GM23248 (cell line): ENCODE data around the gene CNIH2. TPM values are rescaled to one million over a fixed set of nuclear protein-coding genes. Genes with fewer than 3 reads are reported as not detected.

Experiments used
- DNase-seq: peaks from one replicate; pipeline ENCODE4 v3.0.0-alpha.2; 2015
- H2AFZ ChIP-seq: fragments of 200-600 bp; sonication (generic); 2 replicates; pipeline ENCODE4 v1.6.1; 2016; ENCODE audit warnings: antibody characterized with exemption
- H3F3A ChIP-seq: fragments of 200-600 bp; sonication (generic); 2 replicates; pipeline ENCODE4 v1.6.1; 2016; ENCODE audit warnings: mild to moderate bottlenecking, antibody characterized with exemption, mixed run types; ENCODE audit not compliant: insufficient read depth
- H3K27ac ChIP-seq: fragments of 200-600 bp; sonication (generic); 2 replicates; pipeline ENCODE4 v1.5.1; 2016; ENCODE audit warnings: mild to moderate bottlenecking
- H3K27me3 ChIP-seq: fragments of 200-600 bp; sonication (generic); replicated peaks from 2 replicates; pipeline ENCODE4 v1.6.1; 2016; ENCODE audit warnings: mild to moderate bottlenecking; ENCODE audit not compliant: insufficient read depth
- H3K36me3 ChIP-seq: fragments of 200-600 bp; sonication (generic); 2 replicates; pipeline ENCODE4 v1.6.1; 2016; ENCODE audit warnings: low read depth, mild to moderate bottlenecking
- H3K4me1 ChIP-seq: fragments of 200-600 bp; sonication (generic); 2 replicates; pipeline ENCODE4 v1.6.1; 2016; ENCODE audit warnings: mild to moderate bottlenecking; ENCODE audit not compliant: insufficient read depth
- H3K4me2 ChIP-seq: fragments of 200-600 bp; sonication (generic); one replicate; pipeline ENCODE4 v1.6.1; 2016; ENCODE audit warnings: mild to moderate bottlenecking; ENCODE audit not compliant: unreplicated experiment
- H3K4me3 ChIP-seq: fragments of 200-600 bp; sonication (generic); 2 replicates; pipeline ENCODE4 v1.5.1; 2016; ENCODE audit warnings: mild to moderate bottlenecking
- H3K79me2 ChIP-seq: fragments of 200-600 bp; sonication (generic); 2 replicates; pipeline ENCODE4 v1.6.1; 2016; ENCODE audit warnings: mild to moderate bottlenecking; ENCODE audit not compliant: insufficient read depth
- H3K9ac ChIP-seq: fragments of 200-600 bp; sonication (generic); 2 replicates; pipeline ENCODE4 v1.6.1; 2016; ENCODE audit warnings: mild to moderate bottlenecking
- H3K9me2 ChIP-seq: fragments of 200-600 bp; sonication (generic); 2 replicates; pipeline ENCODE4 v1.6.1; 2016; ENCODE audit warnings: mixed run types, mild to moderate bottlenecking, moderate library complexity; ENCODE audit not compliant: insufficient read depth
- H3K9me3 ChIP-seq: fragments of 200-600 bp; sonication (generic); one replicate; pipeline ENCODE4 v1.6.1; 2017; ENCODE audit warnings: low read depth
- H4K20me1 ChIP-seq: fragments of 200-600 bp; sonication (generic); 2 replicates; pipeline ENCODE4 v1.6.0; 2016; ENCODE audit not compliant: insufficient read depth
- EZH2 ChIP-seq: fragments of 200-600 bp; sonication (generic); IDR thresholded peaks from 2 replicates; pipeline ENCODE4 v1.6.1; 2018; ENCODE audit warnings: antibody characterized with exemption, mild to moderate bottlenecking; ENCODE audit not compliant: insufficient read depth, poor library complexity, severe bottlenecking
- EZH2phosphoT487 ChIP-seq: fragments of 200-600 bp; sonication (generic); IDR thresholded peaks from 2 replicates; pipeline ENCODE4 v1.6.1; 2018; ENCODE audit warnings: antibody characterized with exemption, moderate library complexity, mild to moderate bottlenecking, low read depth; ENCODE audit not compliant: insufficient read depth
- WGBS, 2 experiments: methylation state at CpG; one replicate each; pipeline ENCODE4 v1.1.6; 2015 to 2017; ENCODE audit warnings: low lambda C conversion rate in 2 of 2, low coverage in 1 of 2; ENCODE audit errors: missing lambda C conversion rate in 2 of 2; 5-methylcytosine and 5-hydroxymethylcytosine counted together
- in situ Hi-C: fragments of 300-500 bp; cut with MboI; formaldehyde crosslinking; loops from 2 replicates; pipeline ENCODE4 v1.15.0; 2020
- polyA plus RNA-seq: library from polyadenylated mRNA; unstranded; fragments of >200 nt; fragmentation: Nextera tagmentation; extraction: Ambion mirVana; gene quantifications from 2 replicates; pipeline ENCODE4 v1.2.1, GENCODE V29; 2016
- total RNA-seq: library from RNA; depleted of rRNA; stranded (reverse); fragments of >200 nt; shearing (Covaris generic); gene quantifications from 2 replicates; pipeline ENCODE4 v1.2.3, GENCODE V29; 2014

CNIH2 gene
- total and polyA plus RNA-seq, 2 experiments from 2014 or later = 0.50 to 1.4 TPM

DNA sequence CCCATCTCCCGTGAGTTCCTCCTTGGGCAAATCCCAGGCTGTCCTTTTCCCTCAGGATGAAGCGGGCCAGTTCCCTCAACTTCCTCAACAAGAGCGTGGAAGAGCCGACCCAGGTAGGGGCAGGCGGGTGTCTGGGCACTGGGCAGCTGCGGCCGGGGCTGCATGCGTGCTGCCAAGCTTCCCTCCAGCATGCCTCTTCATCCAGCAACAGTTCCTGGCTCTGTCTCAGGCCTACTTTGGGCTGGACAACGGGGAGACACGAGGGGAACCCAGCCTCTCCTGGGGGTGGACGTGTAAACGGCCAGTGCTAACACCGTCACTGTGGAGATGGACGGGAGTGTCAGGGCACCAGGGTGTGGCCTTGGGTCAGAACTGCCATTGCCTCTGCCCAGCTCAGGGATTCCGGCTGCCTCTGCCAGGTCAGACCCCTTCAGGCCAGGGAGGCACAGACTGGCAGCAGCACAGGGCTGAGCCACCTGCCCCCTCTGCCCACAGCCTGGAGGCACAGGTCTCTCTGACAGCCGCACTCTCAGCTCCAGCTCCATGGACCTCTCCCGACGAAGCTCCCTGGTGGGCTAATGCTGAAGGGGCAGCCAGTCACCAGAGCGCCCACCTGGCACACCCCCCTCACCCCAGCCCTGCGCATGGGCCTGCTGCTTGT is 11.5 kb upstream of the CNIH2 start:
- TF ChIP-seq EZH2 (no peak), EZH2phosphoT487 (no peak)
- Histone ChIP-seq H3K27ac (peak overlapping the region; percentile 91; the same call in 1 of the 2 replicates), H3K27me3 (no peaks in the 10 kb centered on the region), H3K9me3 (no peaks in the 10 kb centered on the region), H4K20me1 (0 out of 2 replicates have a peak, but pooled peaks cover 7% of the 10 kb centered on the region), H3K4me3 (peak overlapping the region; percentile 96), H3K9me2 (no peaks in the 10 kb centered on the region), H2AFZ (no peak overlapping the region), H3K4me1 (0 out of 2 replicates have a peak, but pooled peaks cover 7% of the 10 kb centered on the region), H3K9ac (peak overlapping the region; percentile 89), H3K79me2 (peaks cover 28% of the 10 kb centered on the region), H3K4me2 (peak overlapping the region; percentile 96), H3F3A (no peaks in the 10 kb centered on the region), H3K36me3 (no peaks in the 10 kb centered on the region)
- in situ Hi-C loops = no loop called here
- WGBS, 2 experiments = 77 to 83% methylated on average over 17 to 18 of the region's 20 CpGs
- DNase-seq = no peak

DNA sequence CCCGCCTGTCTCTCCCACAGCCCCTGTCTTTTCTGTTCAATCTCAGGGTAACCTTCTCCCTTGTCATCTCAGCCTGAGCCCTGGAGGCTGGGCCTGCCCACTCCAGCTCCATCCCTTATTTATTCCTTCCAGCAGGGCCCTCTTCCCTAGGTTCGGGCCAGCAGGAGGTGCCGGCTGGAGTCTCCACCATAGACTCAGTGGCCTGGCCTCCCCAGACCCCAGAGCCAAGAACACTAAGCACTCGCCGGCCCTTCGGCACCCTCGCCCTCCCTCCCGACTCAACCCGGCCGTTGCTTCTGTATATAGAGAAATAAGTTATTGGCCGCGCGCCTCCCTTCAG is 11.0 kb upstream of the CNIH2 start:
- WGBS, 2 experiments = 6 to 10% methylated on average over 10 to 13 of the region's 13 CpGs
- Histone ChIP-seq H3K9ac (peak overlapping the region; percentile 89), H4K20me1 (0 out of 2 replicates have a peak, but pooled peaks cover 7% of the 10 kb centered on the region), H3K4me3 (peak overlapping the region; percentile 96), H3K9me3 (no peaks in the 10 kb centered on the region), H3K4me2 (peak overlapping the region; percentile 96), H3K4me1 (0 out of 2 replicates have a peak, but pooled peaks cover 7% of the 10 kb centered on the region), H3K27ac (peak overlapping the region; percentile 91; the same call in 1 of the 2 replicates), H2AFZ (peak overlapping the region; percentile 74; the same call in 1 of the 2 replicates), H3K27me3 (no peaks in the 10 kb centered on the region), H3K79me2 (peaks cover 33% of the 10 kb centered on the region), H3K9me2 (no peaks in the 10 kb centered on the region), H3K36me3 (no peaks in the 10 kb centered on the region; the same call in 1 of the 2 replicates), H3F3A (no peaks in the 10 kb centered on the region)
- in situ Hi-C loops = no loop called here
- TF ChIP-seq EZH2 (no peak), EZH2phosphoT487 (no peak)
- DNase-seq = no peak

DNA sequence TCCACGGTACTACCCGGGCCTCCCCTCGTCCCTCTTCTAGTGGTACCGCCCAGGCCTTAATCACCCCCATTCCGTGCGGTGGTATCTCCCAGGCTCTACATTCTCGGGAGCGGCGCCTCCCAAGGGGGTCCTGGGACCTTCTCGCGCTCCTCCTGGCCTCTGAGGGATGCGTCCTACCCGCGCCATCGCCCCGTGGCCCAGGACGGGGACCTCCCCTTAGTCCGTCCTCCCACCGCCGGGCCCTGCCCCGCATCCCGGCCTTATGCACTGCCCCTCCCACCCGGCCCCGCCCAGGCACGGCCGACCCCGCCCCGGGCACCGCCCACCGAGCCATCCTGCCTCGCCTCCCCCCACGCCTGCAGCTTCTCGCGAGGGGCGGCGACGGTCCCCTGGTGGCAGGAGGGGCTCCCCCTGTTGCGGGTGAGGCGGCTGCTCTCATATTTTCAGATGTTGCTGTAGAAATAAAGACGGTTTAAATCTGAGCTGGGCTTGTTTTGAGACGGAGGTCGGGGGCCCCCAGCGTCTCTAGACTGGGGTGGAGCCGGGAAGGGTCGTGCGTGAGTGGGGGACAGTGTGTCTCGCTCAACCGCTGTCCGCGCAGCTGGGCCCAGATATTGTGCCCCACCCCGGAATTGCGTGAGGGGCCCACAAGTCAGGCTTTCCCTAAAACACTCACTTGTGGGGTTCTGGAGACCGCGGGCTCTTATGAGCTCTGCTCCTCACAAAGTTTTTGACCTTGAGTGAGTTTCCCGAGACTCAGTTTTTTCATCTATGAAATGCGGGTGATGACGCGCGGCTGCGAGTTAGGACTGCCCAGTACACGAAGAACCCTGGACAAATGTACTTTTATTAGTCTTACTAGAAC is 10.4 kb upstream of the CNIH2 start:
- H3K27me3 ChIP-seq = no peaks in the 10 kb centered on the region
- H3K9ac ChIP-seq = peak overlapping the region; percentile 89
- 0 out of 2 replicates have a peak, but pooled peaks cover 7% of the 10 kb centered on the region for H3K4me1 ChIP-seq
- peak overlapping the region; percentile 91 for H3K27ac ChIP-seq
- no peaks in the 10 kb centered on the region for H3K9me3 ChIP-seq
- peak overlapping the region; percentile 74 for H2AFZ ChIP-seq
- H3K9me2 ChIP-seq = no peaks in the 10 kb centered on the region
- H3K79me2 ChIP-seq = peaks cover 39% of the 10 kb centered on the region
- TF ChIP-seq EZH2 = no peak
- TF ChIP-seq EZH2phosphoT487 = no peak
- 1% methylated on average over 39 to 61 of the region's 61 CpGs for whole genome bisulfite sequencing, 2 experiments
- no peaks in the 10 kb centered on the region for H3F3A ChIP-seq
- no peaks in the 10 kb centered on the region; the same call in 1 of the 2 replicates for H3K36me3 ChIP-seq
- peak overlapping the region; percentile 96 for H3K4me3 ChIP-seq
- in situ Hi-C loops = no loop called here
- H3K4me2 ChIP-seq = peak overlapping the region; percentile 96
- DNase-seq = peak; percentile 90
- H4K20me1 ChIP-seq = 0 out of 2 replicates have a peak, but pooled peaks cover 7% of the 10 kb centered on the region

DNA sequence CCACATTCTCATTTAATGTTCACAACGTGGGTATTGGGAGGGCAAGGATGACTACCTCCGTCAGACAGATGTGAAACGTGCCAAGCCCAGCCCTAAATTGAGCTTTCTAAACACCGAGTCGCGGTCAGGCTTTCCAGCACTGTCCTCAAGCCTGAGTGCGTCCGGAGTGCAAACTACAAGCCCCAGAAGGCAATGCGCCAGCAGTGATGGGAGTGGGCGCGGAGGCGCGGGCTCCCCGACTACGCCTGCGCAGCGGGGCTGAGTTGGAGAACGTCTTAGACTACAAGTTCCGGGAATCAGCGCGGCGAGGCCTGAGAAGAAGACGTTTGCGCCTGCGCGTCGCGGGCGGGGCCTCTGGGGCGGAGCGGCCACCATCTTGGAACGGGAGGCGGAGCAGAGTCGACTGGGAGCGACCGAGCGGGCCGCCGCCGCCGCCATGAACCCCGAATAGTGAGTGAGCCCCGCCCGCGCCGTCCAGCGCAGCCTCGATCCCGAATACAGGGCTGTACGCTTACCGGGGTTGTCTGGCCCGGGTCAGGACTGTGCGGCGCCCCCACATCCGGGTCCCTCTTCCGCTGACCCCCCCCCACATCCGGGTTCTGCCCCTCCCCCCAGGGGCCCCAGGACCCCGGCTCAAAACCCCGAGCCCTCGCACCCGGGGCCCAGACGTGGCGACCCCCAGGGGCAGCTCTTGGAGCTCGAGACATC is 9.6 kb upstream of the CNIH2 start, which contains the start of gene RAB1B:
Gene RAB1B, plus strand, starts transcription at position 396 of the 708 bp plus-strand sequence. Its CDS starts 41 bp downstream, at position 437.
- TF ChIP-seq EZH2 (no peak), EZH2phosphoT487 (no peak)
- Histone ChIP-seq H2AFZ (peak within 1 kb of the TSS; percentile 74), H3K27ac (peak within 1 kb of the TSS; percentile 91), H3K36me3 (peaks cover 1% of the 10 kb centered on the region; the same call in 1 of the 2 replicates), H3K4me2 (peak within 1 kb of the TSS; percentile 96), H3K9me3 (no peaks in the 10 kb centered on the region), H3K4me1 (0 out of 2 replicates have a peak, but pooled peaks cover 7% of the 10 kb centered on the region), H3K9ac (peak within 1 kb of the TSS; percentile 89), H4K20me1 (0 out of 2 replicates have a peak, but pooled peaks cover 7% of the 10 kb centered on the region), H3K9me2 (no peaks in the 10 kb centered on the region), H3K4me3 (peak within 1 kb of the TSS; percentile 96), H3K79me2 (peaks cover 44% of the 10 kb centered on the region), H3F3A (no peaks in the 10 kb centered on the region), H3K27me3 (no peaks in the 10 kb centered on the region)
- in situ Hi-C loops = no loop called here
- WGBS, 2 experiments = 1% methylated on average over 58 to 63 of the region's 64 CpGs
- DNase-seq = peak; percentile 100
